Tibial nerve (tissue), 4 donors: ENCODE measurements around the gene L3MBTL4. TPM values are rescaled to one million over a fixed set of nuclear protein-coding genes. Genes with fewer than 3 reads are reported as not detected.

Source experiments
- DNase-seq, 2 donors: peaks; one replicate each; pipeline ENCODE4 v3.0.0-alpha.2; 2019; ENCODE audit warnings: low spot score in 2 of 2
- H3K27ac ChIP-seq, 4 donors: fragments of 200-600 bp; sonication (generic) in 3 of 4; one replicate each; pipeline ENCODE4 v1.5.1; 2017 to 2019; ENCODE audit warnings: mild to moderate bottlenecking in 1 of 4
- H3K27me3 ChIP-seq, 2 donors: fragments of 200-600 bp; sonication (generic) in 1 of 2; one replicate each; pipeline versions ENCODE4 v1.5.1 to v1.6.0; 2017 to 2019
- H3K36me3 ChIP-seq, 3 donors: fragments of 200-600 bp; sonication (generic); one replicate each; pipeline ENCODE4 v1.5.1; 2018 to 2019
- H3K4me1 ChIP-seq, 4 donors: fragments of 200-600 bp; sonication (generic) in 3 of 4; one replicate each; pipeline ENCODE4 v1.5.1; 2017 to 2019
- H3K4me3 ChIP-seq, 4 donors: fragments of 200-600 bp; sonication (generic) in 3 of 4; one replicate each; pipeline ENCODE4 v1.5.1; 2017 to 2019; ENCODE audit warnings: mild to moderate bottlenecking in 1 of 4, moderate library complexity in 1 of 4
- H3K9me3 ChIP-seq, 4 donors: fragments of 200-600 bp; sonication (generic) in 3 of 4; one replicate each; pipeline ENCODE4 v1.5.1; 2017 to 2019
- CTCF ChIP-seq, 5 experiments: fragments of 200-600 bp in 3 of 5; fragments of 450-650 bp in 2 of 5; sonication (generic) in 3 of 5; IDR thresholded peaks; one replicate each; pipeline ENCODE4 v1.5.1; 2016 to 2019; ENCODE audit warnings: antibody characterized with exemption in 5 of 5, mild to moderate bottlenecking in 3 of 5, moderate library complexity in 2 of 5
- EP300 ChIP-seq, 2 donors: sonication (generic); formaldehyde crosslinking; IDR thresholded peaks; one replicate each; pipeline ENCODE4 v1.6.1; 2017; ENCODE audit warnings: antibody characterized with exemption in 2 of 2, mild to moderate bottlenecking in 1 of 2
- POLR2A ChIP-seq, 2 donors: fragments of 450-650 bp; IDR thresholded peaks; one replicate each; pipeline ENCODE4 v1.6.1; 2017; ENCODE audit warnings: antibody characterized with exemption in 2 of 2, mild to moderate bottlenecking in 2 of 2, moderate library complexity in 2 of 2
- WGBS, 2 donors: methylation state at CpG; one replicate each; pipeline ENCODE4 v1.1.5; 2018; 5-methylcytosine and 5-hydroxymethylcytosine counted together
- total RNA-seq, 4 donors: library from RNA; depleted of rRNA; stranded (reverse); fragments of >200 nt; gene quantifications; one replicate each; pipeline ENCODE4 v1.1.0, GENCODE V29; 2016

Gene L3MBTL4
- total RNA-seq, 4 donors from 2014 or later, result 6.3 to 9.0 (median 8.1) TPM

- H3K36me3 ChIP-seq, result peaks cover 0 to 20% (median 0%) of the 10 kb centered on the region in 3 donors
- no peaks in the 10 kb centered on the region for H3K27me3 ChIP-seq
- no peak overlapping the region for H3K27ac ChIP-seq
- H3K4me1 ChIP-seq, result no peaks in the 10 kb centered on the region
- no peak for DNase-seq
- no peak overlapping the region for H3K4me3 ChIP-seq
- no peak for TF ChIP-seq POLR2A (IDR thresholded peaks at IDR 0.05)
- TF ChIP-seq CTCF (IDR thresholded peaks at IDR 0.05), result no peak
- TF ChIP-seq EP300 (IDR thresholded peaks at IDR 0.05), result no peak
- WGBS, 2 donors, result 68 to 73% methylated on average over 6 of the region's 6 CpGs
- peaks cover 0 to 6% (median 0%) of the 10 kb centered on the region in 4 donors for H3K9me3 ChIP-seq
Measured at GRCh38 chr18:6156446-6156845, 258.3 kb downstream of the L3MBTL4 start.

DNA sequence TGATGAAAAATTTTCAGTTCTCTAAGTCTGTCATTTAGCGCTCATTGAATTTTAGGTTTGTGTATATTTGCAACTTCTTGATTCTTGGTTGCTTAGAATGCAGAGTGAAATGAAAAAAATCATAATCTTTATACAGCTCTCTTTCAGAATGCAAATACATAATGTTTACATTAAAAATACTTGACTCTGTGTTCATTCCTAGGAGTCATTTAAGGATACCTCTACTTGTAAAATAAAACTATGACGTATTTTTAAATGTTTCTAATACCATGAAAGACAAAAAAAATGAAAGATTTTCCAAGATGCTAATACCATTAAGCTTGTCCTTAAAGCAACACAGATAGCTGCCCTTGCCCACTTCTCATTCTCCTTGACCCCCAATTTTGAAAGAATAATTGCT is 259.0 kb downstream of the L3MBTL4 start:
- 89 to 91% methylated on average over 2 of the region's 2 CpGs for WGBS, 2 donors
- Histone ChIP-seq H3K36me3 (peaks cover 0 to 14% (median 0%) of the 10 kb centered on the region in 3 donors), H3K4me1 (no peaks in the 10 kb centered on the region), H3K27ac (no peak overlapping the region), H3K27me3 (no peaks in the 10 kb centered on the region), H3K4me3 (no peak overlapping the region), H3K9me3 (peaks cover 0 to 6% (median 0%) of the 10 kb centered on the region in 4 donors)
- TF ChIP-seq POLR2A (IDR thresholded peaks at IDR 0.05) (no peak), EP300 (IDR thresholded peaks at IDR 0.05) (no peak), CTCF (IDR thresholded peaks at IDR 0.05) (no peak)
- DNase-seq, result no peak

GRCh38 chr18:6150430-6150829 is 264.3 kb downstream of the L3MBTL4 start:
- Histone ChIP-seq H3K27ac (no peak overlapping the region), H3K36me3 (peaks cover 0 to 6% (median 0%) of the 10 kb centered on the region in 3 donors), H3K4me3 (no peak overlapping the region), H3K27me3 (no peaks in the 10 kb centered on the region), H3K4me1 (no peaks in the 10 kb centered on the region), H3K9me3 (peaks cover 0 to 6% (median 0%) of the 10 kb centered on the region in 4 donors)
- 77 to 85% methylated on average over 3 of the region's 3 CpGs for WGBS, 2 donors
- TF ChIP-seq CTCF (IDR thresholded peaks at IDR 0.05) (no peak), POLR2A (IDR thresholded peaks at IDR 0.05) (no peak), EP300 (IDR thresholded peaks at IDR 0.05) (no peak)
- DNase-seq, result no peak

GRCh38 chr18:6146307-6146661 is 268.4 kb downstream of the L3MBTL4 start:
- TF ChIP-seq CTCF (IDR thresholded peaks at IDR 0.05) (no peak), POLR2A (IDR thresholded peaks at IDR 0.05) (no peak), EP300 (IDR thresholded peaks at IDR 0.05) (no peak)
- H3K4me1 ChIP-seq, result no peaks in the 10 kb centered on the region
- no peak overlapping the region for H3K4me3 ChIP-seq
- no peak overlapping the region for H3K27ac ChIP-seq
- H3K36me3 ChIP-seq, result peaks cover 0 to 6% (median 0%) of the 10 kb centered on the region in 3 donors
- DNase-seq, result no peak
- 89 to 92% methylated on average over 16 of the region's 16 CpGs for WGBS, 2 donors
- H3K9me3 ChIP-seq, result no peaks in the 10 kb centered on the region
- H3K27me3 ChIP-seq, result no peaks in the 10 kb centered on the region

- Histone ChIP-seq H3K4me3 (no peak overlapping the region), H3K27ac (no peak overlapping the region), H3K36me3 (peaks cover 0 to 6% (median 0%) of the 10 kb centered on the region in 3 donors), H3K4me1 (no peaks in the 10 kb centered on the region), H3K27me3 (no peaks in the 10 kb centered on the region), H3K9me3 (no peaks in the 10 kb centered on the region)
- WGBS, 2 donors, result 84 to 88% methylated on average over 18 of the region's 18 CpGs
- no peak for DNase-seq
- no peak for TF ChIP-seq CTCF (IDR thresholded peaks at IDR 0.05)
Measured at GRCh38 chr18:6145645-6146306, 268.9 kb downstream of the L3MBTL4 start.
